ENCODE data around the gene ANP32A.
A peak's percentile ranks its signal among the peaks of the same experiment; 100 is the strongest.
"Not testable (repeated sequence)": the region's sequence is repeated elsewhere in the genome, so short reads cannot be mapped to it uniquely, and the experiment has no call there.

ANP32A gene

GRCh38 chr15:68781766-68782588, 38.7 kb downstream of the ANP32A start:
- DNase-seq = peak; percentile 12

DNA sequence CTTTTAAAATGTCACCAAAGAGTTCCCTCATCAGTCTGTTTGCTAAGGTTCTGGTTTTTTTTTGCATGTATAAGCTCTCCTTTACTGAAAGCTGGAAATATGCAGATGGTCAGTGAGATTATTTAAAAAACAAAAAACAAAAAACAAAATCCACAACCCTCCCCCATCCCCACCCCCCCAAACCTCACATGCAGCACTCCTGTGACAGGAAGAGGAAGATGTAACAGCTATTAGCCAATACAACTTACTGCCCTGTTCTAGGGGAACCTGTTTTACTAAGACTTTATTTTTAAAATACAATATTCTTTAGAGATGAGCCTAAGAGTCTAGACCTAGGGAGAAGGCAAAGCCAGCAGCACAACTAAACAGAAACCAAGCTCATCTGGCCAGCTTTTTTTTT, 39.5 kb downstream of the ANP32A start:
- no peak for DNase-seq

- no peak for DNase-seq
Measured at GRCh38 chr15:68778876-68779275, 41.8 kb downstream of the ANP32A start.

DNA sequence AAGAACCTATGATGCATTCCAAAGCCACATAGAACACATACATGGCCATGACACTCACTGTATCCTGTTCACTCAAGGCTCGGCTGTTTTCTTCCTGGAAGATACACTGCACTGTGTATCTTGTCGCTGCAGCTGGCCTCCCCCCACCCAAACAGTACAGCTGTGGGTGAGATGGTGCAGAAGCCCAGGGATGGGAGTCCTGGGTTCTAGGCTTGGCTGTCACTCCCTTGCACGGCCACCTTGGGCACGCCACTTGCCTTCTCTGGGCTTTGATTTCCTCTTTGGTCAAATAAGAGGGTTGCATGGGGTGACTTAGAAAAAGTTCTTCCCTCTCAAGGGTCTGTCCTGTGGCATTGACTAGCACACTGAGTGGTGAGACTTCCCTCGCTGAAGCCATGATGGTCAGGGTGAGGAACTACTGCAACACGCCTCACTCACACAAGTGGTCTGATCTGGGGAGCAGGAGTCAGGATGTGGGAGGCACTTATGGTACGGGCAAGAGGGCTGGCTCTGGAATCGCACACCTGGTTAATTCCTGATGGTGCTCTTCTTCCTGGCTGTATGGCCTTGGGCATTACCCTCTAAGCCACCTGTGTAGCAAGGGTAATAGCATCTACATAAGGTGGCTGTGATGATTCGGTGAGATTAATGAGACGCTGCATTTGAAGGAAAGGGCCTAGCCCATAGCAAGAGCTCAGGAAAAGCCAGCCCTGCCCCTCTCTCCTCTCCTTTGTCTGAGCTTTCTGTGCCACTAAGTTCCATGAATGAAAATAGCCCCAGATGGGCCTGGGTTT, 44.0 kb downstream of the ANP32A start:
- DNase-seq = no peak

DNA sequence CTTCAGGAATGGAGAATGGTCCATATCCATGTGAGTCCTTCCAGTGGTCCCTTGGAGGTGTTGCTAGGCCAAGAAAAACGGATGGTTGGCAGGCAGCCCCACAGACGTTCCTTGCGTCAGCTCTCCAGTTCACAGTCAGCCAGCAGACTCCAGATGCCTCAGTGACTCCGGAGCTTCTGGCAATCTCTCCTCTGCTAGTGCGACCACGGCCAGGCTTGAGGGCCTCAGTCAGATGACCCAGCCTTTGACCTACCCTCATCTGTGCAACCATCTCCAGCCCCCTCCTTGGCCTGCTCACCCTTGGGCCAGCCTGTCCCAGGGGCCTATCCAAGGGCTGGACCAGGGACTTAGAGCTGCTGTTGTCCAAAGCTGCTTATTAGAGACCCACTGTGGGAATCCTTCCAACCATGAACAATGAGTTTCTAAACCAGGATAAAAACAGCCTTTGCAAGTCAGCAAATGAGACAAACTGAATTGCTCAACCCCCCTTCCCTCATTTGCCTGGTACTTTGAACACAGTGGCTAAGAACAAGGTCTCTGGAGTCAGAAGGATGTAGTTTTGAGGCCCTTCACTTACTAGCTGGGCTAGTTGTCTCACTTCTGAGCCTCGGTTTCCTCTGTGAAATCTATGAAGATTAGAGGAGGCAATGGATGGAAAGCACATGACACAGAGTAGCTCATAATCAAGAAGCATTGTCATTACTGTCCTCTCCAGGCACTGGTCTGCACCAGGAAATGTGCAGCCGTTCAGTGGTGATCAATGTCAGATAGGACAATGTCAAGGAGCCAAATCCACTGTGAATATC, 44.8 kb downstream of the ANP32A start:
- DNase-seq = no peak

GRCh38 chr15:68775236-68775577, 45.5 kb downstream of the ANP32A start:
- no peak for DNase-seq

GRCh38 chr15:68774521-68775235, 46.0 kb downstream of the ANP32A start:
- no peak for DNase-seq

GRCh38 chr15:68774120-68774519, 46.6 kb downstream of the ANP32A start:
- DNase-seq = no peak

DNA sequence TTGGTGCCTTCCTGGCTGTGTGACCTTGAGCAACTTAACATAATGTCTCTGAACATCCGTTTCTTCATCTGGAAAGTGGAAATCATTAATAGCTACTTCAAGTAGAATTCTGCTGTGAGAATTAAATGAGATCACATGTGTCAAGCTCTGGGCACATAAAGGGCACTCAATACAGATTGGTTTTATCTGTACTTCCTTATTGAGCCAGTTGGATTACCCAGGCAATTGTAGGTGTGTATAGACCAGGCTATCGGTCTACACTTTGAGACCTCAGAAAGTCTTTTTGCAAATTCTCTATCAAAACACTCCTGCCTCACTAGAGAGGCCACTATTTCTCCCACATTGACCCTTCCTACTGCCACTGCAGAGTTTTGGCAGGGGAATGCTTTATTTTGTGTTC, 47.7 kb downstream of the ANP32A start:
- DNase-seq = no peak

- no peak for DNase-seq
Measured at GRCh38 chr15:68770216-68770615, 50.5 kb downstream of the ANP32A start.

DNA sequence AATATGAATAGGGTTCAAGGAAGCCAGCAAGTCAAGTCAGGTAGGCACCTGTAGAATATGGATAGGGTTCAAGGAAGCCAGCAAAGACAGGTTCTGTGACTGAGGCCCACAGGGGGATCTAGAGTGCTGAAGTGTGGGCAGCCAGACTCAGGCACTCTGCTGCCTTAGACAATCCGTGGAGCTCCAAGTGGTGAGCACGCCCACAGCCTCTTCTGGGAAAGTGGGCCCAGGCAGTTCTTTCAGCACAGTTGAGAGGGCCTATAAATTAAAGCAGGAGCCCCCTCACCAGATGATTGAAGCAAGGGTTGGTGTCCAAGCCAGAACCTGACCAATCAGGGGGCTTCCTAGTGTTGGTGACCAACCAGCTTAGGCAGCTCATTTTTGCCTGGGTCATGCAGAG, 51.0 kb downstream of the ANP32A start:
- no peak for DNase-seq

DNA sequence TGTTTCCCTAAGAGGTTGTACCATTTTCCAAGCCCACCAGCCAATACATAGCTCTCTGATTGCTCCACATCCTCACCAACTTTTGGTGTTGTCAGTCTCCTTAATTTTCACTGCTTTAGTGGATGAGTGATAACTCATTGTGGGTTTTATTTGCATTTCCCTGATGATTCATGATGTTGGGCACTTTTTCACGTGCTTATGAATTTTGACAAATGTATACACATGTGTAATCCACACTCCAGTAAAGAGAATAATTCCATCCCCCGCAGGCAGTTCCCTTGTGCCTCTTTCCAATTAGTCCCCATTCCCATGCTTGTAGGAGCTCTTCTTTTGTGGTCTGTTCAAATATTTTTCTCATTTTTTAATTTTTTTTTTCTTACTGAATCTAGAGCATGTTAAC, 52.4 kb downstream of the ANP32A start:
- no peak for DNase-seq

DNA sequence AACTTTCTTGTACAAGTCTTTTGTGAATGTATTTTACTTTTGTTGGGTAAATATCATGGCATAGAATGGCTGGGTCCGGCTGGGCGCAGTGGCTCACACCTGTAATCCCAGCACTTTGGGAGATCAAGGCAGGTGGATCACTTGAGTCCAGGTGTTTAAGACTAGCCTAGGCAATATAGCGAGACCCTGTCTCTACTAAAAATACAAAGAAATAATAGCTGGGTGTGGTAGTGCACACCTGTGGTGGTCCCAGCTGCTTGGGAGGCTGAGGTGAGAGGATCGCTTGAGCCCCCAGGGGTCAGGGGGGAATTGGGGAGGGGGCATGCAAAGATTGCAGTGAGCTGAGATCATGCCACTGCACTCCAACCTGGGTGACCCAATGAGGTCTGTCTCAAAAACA, 52.9 kb downstream of the ANP32A start:
- DNase-seq = no peak

GRCh38 chr15:68765602-68766368, 54.9 kb downstream of the ANP32A start:
- no peak for DNase-seq

GRCh38 chr15:68764090-68764489, 56.6 kb downstream of the ANP32A start:
- no peak for DNase-seq

DNA sequence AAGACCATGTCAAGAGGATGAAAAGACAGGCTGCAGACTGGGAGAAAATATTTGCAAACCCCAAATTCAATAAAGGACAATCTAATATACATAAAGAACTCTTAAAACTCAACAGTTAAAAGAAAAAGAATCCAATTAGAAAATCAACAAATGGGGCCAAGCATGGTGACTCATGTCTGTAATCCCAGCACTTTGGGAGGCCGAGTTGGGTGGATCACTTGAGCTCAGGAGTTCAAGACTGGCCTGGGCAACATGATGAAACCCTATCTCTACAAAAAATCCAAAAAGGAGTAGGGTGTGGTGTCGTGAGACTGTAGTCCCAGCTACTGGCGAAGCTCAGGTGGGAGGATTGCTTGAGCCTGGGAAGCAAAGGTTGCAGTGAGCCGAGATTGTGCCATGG, 57.6 kb downstream of the ANP32A start:
- no peak for DNase-seq

DNA sequence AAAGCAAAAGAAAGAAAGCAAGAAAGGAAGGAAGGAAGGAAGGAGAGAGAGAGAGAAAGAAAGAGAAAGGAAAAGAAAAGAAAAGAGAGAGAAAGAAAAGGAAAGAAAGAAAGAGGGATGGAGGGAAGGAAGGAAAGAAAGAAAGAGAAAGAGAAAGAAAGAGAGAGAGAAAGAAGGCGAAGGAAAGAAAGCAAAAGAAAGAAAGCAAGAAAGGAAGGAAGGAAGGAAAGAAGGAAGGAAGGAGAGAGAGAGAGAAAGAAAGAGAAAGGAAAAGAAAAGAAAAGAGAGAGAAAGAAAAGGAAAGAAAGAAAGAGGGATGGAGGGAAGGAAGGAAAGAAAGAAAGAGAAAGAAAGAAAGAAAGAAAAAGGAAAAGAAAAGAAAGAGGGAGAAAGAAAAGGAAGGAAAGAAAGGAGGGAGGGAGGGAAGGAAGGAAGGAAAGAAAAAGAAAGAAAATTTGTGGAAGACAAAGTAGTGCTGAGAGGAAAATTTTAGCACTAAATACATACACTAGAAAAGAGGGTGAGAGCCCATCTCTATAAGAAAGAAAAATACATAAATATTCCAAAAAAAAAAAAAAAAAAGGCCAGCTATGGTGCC, 60.6 kb downstream of the ANP32A start:
- not testable (repeated sequence) for DNase-seq

- DNase-seq = no peak
Measured at GRCh38 chr15:68755731-68756130, 65.0 kb downstream of the ANP32A start.

DNA sequence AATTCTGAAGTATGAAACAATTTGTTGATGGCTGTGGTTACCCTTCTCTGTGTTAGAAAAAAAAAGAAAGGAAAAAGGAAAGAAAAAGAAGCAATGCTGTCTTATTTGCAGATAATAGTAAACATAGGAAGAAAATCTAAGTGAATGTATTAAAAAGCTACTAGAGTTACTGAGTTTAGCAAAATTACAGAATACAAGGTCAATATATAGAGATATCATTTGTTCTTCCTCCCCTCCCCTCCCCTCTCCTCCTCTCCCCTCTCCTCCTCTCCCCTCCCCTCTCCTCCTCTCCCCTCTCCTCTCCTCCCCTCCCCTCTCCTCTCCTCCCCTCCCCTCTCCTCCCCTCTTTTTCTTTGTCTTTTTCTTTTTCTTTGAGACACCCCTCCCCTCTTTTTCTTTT, 69.1 kb downstream of the ANP32A start:
- no peak for DNase-seq

- no peak for DNase-seq
Measured at GRCh38 chr15:68749793-68750192, 70.9 kb downstream of the ANP32A start.

- DNase-seq = no peak
Measured at GRCh38 chr15:68749365-68749764, 71.3 kb downstream of the ANP32A start.

- no peak for DNase-seq
Measured at GRCh38 chr15:68743256-68743655, 77.4 kb downstream of the ANP32A start.
